HepG2 (cell line): ENCODE data around the gene NOL4L. TPM values are rescaled to one million over a fixed set of nuclear protein-coding genes. Genes with fewer than 3 reads are reported as not detected.
A peak's percentile ranks its signal among the peaks of the same experiment; 100 is the strongest.

Source experiments
- CTCF ChIP-seq: sonication (generic); formaldehyde crosslinking; IDR thresholded peaks from 2 replicates; pipeline ENCODE4 v1.5.0; 2020; ENCODE audit warnings: mild to moderate bottlenecking, missing genetic modification reagents, moderate library complexity
- HOXA9 ChIP-seq: sonication (generic); formaldehyde crosslinking; IDR thresholded peaks from 2 replicates; pipeline ENCODE4 v1.8.1; 2022; ENCODE audit warnings: missing genetic modification reagents, mild to moderate bottlenecking, moderate library complexity, borderline replicate concordance
- IKZF5 ChIP-seq: IDR thresholded peaks from 2 replicates; pipeline ENCODE4 v1.6.1; 2018; ENCODE audit warnings: missing genetic modification reagents, mild to moderate bottlenecking, missing compliant biosample characterization
- JUN ChIP-seq: sonication (generic); formaldehyde crosslinking; IDR thresholded peaks from 2 replicates; pipeline ENCODE4 v1.4.0; 2020; ENCODE audit warnings: mild to moderate bottlenecking, missing genetic modification reagents
- KMT2B ChIP-seq: IDR thresholded peaks from 2 replicates; pipeline ENCODE4 v1.6.1; 2016; ENCODE audit warnings: missing genetic modification reagents, missing compliant biosample characterization
- MBD4 ChIP-seq: IDR thresholded peaks from 2 replicates; pipeline ENCODE4 v1.6.1; 2012; ENCODE audit warnings: low read length, inconsistent platforms, borderline replicate concordance
- MIER2 ChIP-seq: IDR thresholded peaks from 2 replicates; pipeline ENCODE4 v1.6.1; 2016; ENCODE audit warnings: missing biosample characterization, missing genetic modification reagents
- NCOR1 ChIP-seq: fragments of 200-600 bp; sonication (generic); IDR thresholded peaks from 2 replicates; pipeline ENCODE4 v1.7.0; 2017; ENCODE audit warnings: antibody characterized with exemption, low read length, borderline replicate concordance
- NR2F6 ChIP-seq, 2 experiments: IDR thresholded peaks; 2 replicates each; pipeline ENCODE4 v1.6.1; 2016; ENCODE audit warnings: antibody characterized with exemption in 1 of 2, mild to moderate bottlenecking in 1 of 2
- PAX8 ChIP-seq: sonication (generic); formaldehyde crosslinking; IDR thresholded peaks from 2 replicates; pipeline ENCODE4 v1.8.0; 2022; ENCODE audit warnings: mild to moderate bottlenecking, missing genetic modification reagents, borderline replicate concordance
- PITX1 ChIP-seq: sonication (generic); formaldehyde crosslinking; IDR thresholded peaks from 2 replicates; pipeline ENCODE4 v1.5.1; 2020; ENCODE audit warnings: mild to moderate bottlenecking, missing genetic modification reagents
- PRPF4 ChIP-seq: fragments of 200-400 bp; formaldehyde crosslinking; IDR thresholded peaks from 2 replicates; pipeline ENCODE4 v1.6.1; 2016; ENCODE audit warnings: low read length, low read depth; ENCODE audit not compliant: poor library complexity, severe bottlenecking
- RXRA ChIP-seq: sonication (generic); formaldehyde crosslinking; IDR thresholded peaks from 2 replicates; pipeline ENCODE4 v1.5.1; 2020; ENCODE audit warnings: missing genetic modification reagents
- SP140L ChIP-seq: sonication (generic); formaldehyde crosslinking; IDR thresholded peaks from 2 replicates; pipeline ENCODE4 v1.4.0; 2020; ENCODE audit warnings: missing genetic modification reagents, borderline replicate concordance
- SP5 ChIP-seq: IDR thresholded peaks from 2 replicates; pipeline ENCODE4 v1.6.1; 2016; ENCODE audit warnings: low read depth, borderline replicate concordance
- SPEN ChIP-seq: sonication (generic); formaldehyde crosslinking; IDR thresholded peaks from 2 replicates; pipeline ENCODE4 v1.5.1; 2020; ENCODE audit warnings: low read depth, mild to moderate bottlenecking, missing genetic modification reagents
- SRSF1 ChIP-seq: fragments of 200-400 bp; formaldehyde crosslinking; optimal IDR thresholded peaks from 2 replicates; pipeline ENCODE3; 2017; ENCODE audit warnings: mild to moderate bottlenecking, low read depth, low read length, moderate library complexity
- SYNCRIP ChIP-seq: fragments of 200-400 bp; formaldehyde crosslinking; IDR thresholded peaks from 2 replicates; pipeline ENCODE4 v1.6.1; 2018; ENCODE audit warnings: mild to moderate bottlenecking, low read depth, low read length; ENCODE audit not compliant: insufficient read depth
- THYN1 ChIP-seq: sonication (generic); formaldehyde crosslinking; IDR thresholded peaks from 2 replicates; pipeline ENCODE4 v1.8.1; 2023; ENCODE audit warnings: low read depth, mild to moderate bottlenecking, moderate library complexity, missing genetic modification reagents, borderline replicate concordance
- ZBTB8A ChIP-seq: sonication (generic); formaldehyde crosslinking; IDR thresholded peaks from 2 replicates; pipeline ENCODE4 v1.4.0; 2020; ENCODE audit warnings: mild to moderate bottlenecking, low read depth, missing genetic modification reagents, borderline replicate concordance
- ZNF207 ChIP-seq: fragments of 450-650 bp; IDR thresholded peaks from 2 replicates; pipeline ENCODE4 v1.6.1; 2016; ENCODE audit warnings: antibody characterized with exemption, borderline replicate concordance
- ZNF232 ChIP-seq: sonication (generic); formaldehyde crosslinking; IDR thresholded peaks from 2 replicates; pipeline ENCODE4 v1.4.0; 2020; ENCODE audit warnings: missing genetic modification reagents, borderline replicate concordance
- ZNF431 ChIP-seq: sonication (generic); formaldehyde crosslinking; IDR thresholded peaks from 2 replicates; pipeline ENCODE4 v1.9.0; 2022; ENCODE audit warnings: missing genetic modification reagents, low read depth, mild to moderate bottlenecking, borderline replicate concordance
- ZNF543 ChIP-seq: sonication (generic); formaldehyde crosslinking; IDR thresholded peaks from 2 replicates; pipeline ENCODE4 v1.4.0; 2020; ENCODE audit warnings: mild to moderate bottlenecking, missing genetic modification reagents
- ZNF710 ChIP-seq: sonication (generic); formaldehyde crosslinking; IDR thresholded peaks from 2 replicates; pipeline ENCODE4 v1.5.0; 2020; ENCODE audit warnings: mild to moderate bottlenecking, missing genetic modification reagents, borderline replicate concordance
- ZNF773 ChIP-seq: sonication (generic); formaldehyde crosslinking; IDR thresholded peaks from 2 replicates; pipeline ENCODE4 v1.4.0; 2020; ENCODE audit warnings: missing genetic modification reagents, borderline replicate concordance
- ZNF841 ChIP-seq: sonication (generic); formaldehyde crosslinking; IDR thresholded peaks from 2 replicates; pipeline ENCODE4 v1.8.1; 2023; ENCODE audit warnings: missing genetic modification reagents, borderline replicate concordance
- ZSCAN30 ChIP-seq: sonication (generic); formaldehyde crosslinking; IDR thresholded peaks from 2 replicates; pipeline ENCODE4 v1.5.0; 2020; ENCODE audit warnings: mild to moderate bottlenecking, missing genetic modification reagents
- polyA plus RNA-seq, 8 experiments: library from polyadenylated mRNA; depleted of rRNA in 3 of 8; stranded (reverse) in 7 of 8; unstranded in 1 of 8; fragments of >200 nt; fragmentation: Illumina TruSeq in 4 of 8; extraction: Trizol in 4 of 8; gene quantifications; 2 replicates each; pipeline versions ENCODE4 v1.2.1 to v1.2.3, GENCODE V29; 2011 to 2016; ENCODE audit warnings: low read depth in 4 of 8, missing spikeins in 1 of 8, mixed read lengths in 1 of 8; ENCODE audit not compliant: insufficient read depth in 1 of 8
- total RNA-seq, 5 experiments: library from RNA; depleted of rRNA; stranded (reverse); fragments of >200 nt; fragmentation: Illumina TruSeq; extraction: Trizol; gene quantifications; 2 replicates each; pipeline ENCODE4 v1.2.3, GENCODE V29; 2016; ENCODE audit warnings: low read depth in 1 of 5

NOL4L gene
- total and polyA plus RNA-seq, 2 of the 13 experiments (the other 11 are each of a cell fraction or from before 2014, with no cell fraction given), result 16.6 to 35.4 TPM

GRCh38 chr20:32551693-32552092 is 33.4 kb downstream of the NOL4L start (continued):
- TF ChIP-seq ZNF710 (CRISPR knock-in tag), result no peak
- TF ChIP-seq MBD4, result no peak
- no peak for TF ChIP-seq MIER2
- no peak for TF ChIP-seq SRSF1
- no peak for TF ChIP-seq ZNF543 (CRISPR knock-in tag)
- no peak for TF ChIP-seq HOXA9 (CRISPR knock-in tag)
- TF ChIP-seq PRPF4, result no peak
- TF ChIP-seq NR2F6 (IDR thresholded peaks at IDR 0.05), result peak; percentile 47; the same call in 1 of the 2 replicates
- peak; percentile 87 for TF ChIP-seq NR2F6 (CRISPR knock-in tag; IDR thresholded peaks at IDR 0.05)
- no peak for TF ChIP-seq SP140L (CRISPR knock-in tag)
- TF ChIP-seq IKZF5 (CRISPR knock-in tag), result peak; percentile 61; the same call in 1 of the 2 replicates
- no peak for TF ChIP-seq PAX8 (CRISPR knock-in tag)
- no peak for TF ChIP-seq ZBTB8A
- no peak for TF ChIP-seq ZNF841
- no peak for TF ChIP-seq ZSCAN30 (CRISPR knock-in tag)
- no peak; the same call in 1 of the 2 replicates for TF ChIP-seq RXRA
- TF ChIP-seq JUN, result no peak
- TF ChIP-seq ZNF207, result no peak
- TF ChIP-seq THYN1 (CRISPR knock-in tag), result no peak
- TF ChIP-seq PITX1, result 0 out of 2 replicates have a peak, but pooled peaks have one; percentile 56
- TF ChIP-seq KMT2B, result no peak
- TF ChIP-seq SPEN (CRISPR knock-in tag), result peak; percentile 74; the same call in 1 of the 2 replicates
- no peak for TF ChIP-seq SYNCRIP
- TF ChIP-seq NCOR1, result peak; percentile 84
- TF ChIP-seq ZNF773, result no peak
- TF ChIP-seq CTCF (CRISPR knock-in tag), result no peak
- TF ChIP-seq ZNF431 (CRISPR knock-in tag), result no peak
- TF ChIP-seq ZNF232, result no peak
- peak; percentile 90 for TF ChIP-seq SP5 (CRISPR knock-in tag)
